ENCODE results near the gene MRPL53. TPM values are rescaled to one million over a fixed set of nuclear protein-coding genes. Genes with fewer than 3 reads are reported as not detected.

Gene MRPL53
- total and polyA plus RNA-seq, 2 of the 13 experiments (the other 11 are each of a cell fraction or from before 2014, with no cell fraction given) = 34.3 to 51.9 TPM

DNA sequence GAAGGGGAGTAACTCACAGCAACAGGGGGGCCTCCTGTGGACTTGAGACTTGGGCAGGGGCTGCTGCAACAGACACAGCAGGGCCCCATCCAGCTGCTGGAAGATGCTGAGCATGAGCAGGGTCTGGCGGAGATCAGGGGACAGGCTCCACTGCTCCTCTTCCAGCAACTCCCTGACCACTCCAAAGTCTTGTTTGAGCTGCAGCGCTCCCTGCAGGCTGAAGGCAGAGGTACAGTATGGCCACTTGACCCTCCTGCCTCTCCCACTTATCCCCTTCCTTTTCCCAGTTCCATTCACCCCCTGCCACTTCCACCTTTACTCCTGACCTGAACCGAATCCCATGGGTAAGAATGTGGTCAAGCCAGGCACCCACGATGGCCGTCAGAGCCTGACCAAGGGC lies 2.4 kb upstream of the MRPL53 start:
- DNase-seq (ENCODE audit: low spot score) = no peak
- ChIA-PET CTCF (ENCODE audit: low intra/inter-chr PET ratio, low total read pairs) (no interaction called here), POLR2A (interaction anchor here (0.6 to 20.6 kb wide), 8 partner anchors 7 to 55 kb away, joined by 3 to 795 read pairs (median 5); partner anchors contain the start of genes CCDC142, HTRA2, INO80B and LBX2)
- ATAC-seq = no peak
- no peak overlapping the region for H3K4me2 ChIP-seq (ENCODE audit: low read depth, low read length)
- intact Hi-C loops (cut with micrococcal nuclease; ENCODE audit: unreplicated experiment) = no loop called here
- in situ Hi-C loops (cut with HindIII; ENCODE audit: extremely low pct_ligation_motif_present, low pct_unique_long_range_greater_than_20kb) = no loop called here
- peaks cover 7 to 23% of the 10 kb centered on the region in 2 experiments for H3K36me3 ChIP-seq (replicated peaks in 1 of 2; ENCODE audit: control insufficient read depth in 1 of 2, insufficient read depth in 2 of 2, low read length in 2 of 2)
- peaks cover 16% of the 10 kb centered on the region for H3K79me2 ChIP-seq (ENCODE audit: insufficient read depth, low read length)
- no peak overlapping the region for H3K4me3 ChIP-seq (replicated peaks in 1 of 3; ENCODE audit: insufficient read depth in 1 of 3, low read depth in 2 of 3, low read length in 3 of 3)
- no peaks in the 10 kb centered on the region; a peak in 1 of 5 replicates for H3K27me3 ChIP-seq (ENCODE audit: control insufficient read depth in 1 of 2, insufficient read depth in 2 of 2, low read length in 2 of 2)
- H3K27ac ChIP-seq (ENCODE audit: extremely low read length, insufficient read depth, low read length) = no peak overlapping the region
- H4K20me1 ChIP-seq (ENCODE audit: insufficient read depth, low read length) = no peaks in the 10 kb centered on the region
- H2AFZ ChIP-seq (ENCODE audit: low read length) = no peak overlapping the region
- no peak overlapping the region for H3K9ac ChIP-seq (ENCODE audit: insufficient read depth, low read depth, low read length)
- FAIRE-seq = no peak
- no peaks in the 10 kb centered on the region for H3K9me3 ChIP-seq (ENCODE audit: low read length)
- no TSS peak for BruUV-seq (replicated peaks)
- WGBS (ENCODE audit: low lambda C conversion rate) = 92% methylated on average over 4 of the region's 5 CpGs
- peaks cover 56% of the 10 kb centered on the region for H3K4me1 ChIP-seq (ENCODE audit: insufficient read depth, low read length)
- TF ChIP-seq REST (IDR thresholded peaks at IDR 0.05; ENCODE audit: borderline replicate concordance in 1 of 2, low read depth in 1 of 2, low read length in 2 of 2) = no peak
- TF ChIP-seq MAFK (conservative IDR thresholded peaks at IDR 0.05 in 1 of 2, IDR thresholded peaks at IDR 0.05 in 1 of 2; ENCODE audit: low read length in 2 of 2) = no peak
- no peak for TF ChIP-seq KDM1A (CRISPR knock-in tag; IDR thresholded peaks at IDR 0.05)
- peak; percentile 40 for TF ChIP-seq STAG1 (CRISPR knock-in tag; IDR thresholded peaks at IDR 0.05)
- TF ChIP-seq SMC3 (IDR thresholded peaks at IDR 0.05; ENCODE audit: low read length) = peak; percentile 31; the same call in 1 of the 2 replicates
- TF ChIP-seq AGO2 (optimal IDR thresholded peaks at IDR 0.05; ENCODE audit: low read depth, low read length) = peak; percentile 49
- no peak for TF ChIP-seq ZNF142 (CRISPR knock-in tag; IDR thresholded peaks at IDR 0.05)
- TF ChIP-seq ETV6 (CRISPR knock-in tag; conservative IDR thresholded peaks at IDR 0.05) = no peak
- no peak for TF ChIP-seq HNRNPLL (IDR thresholded peaks at IDR 0.05; ENCODE audit: low read depth, low read length, poor library complexity, severe bottlenecking)
- TF ChIP-seq ZNF382 (CRISPR knock-in tag; IDR thresholded peaks at IDR 0.05; ENCODE audit: borderline replicate concordance) = no peak
- TF ChIP-seq RAD51 (IDR thresholded peaks at IDR 0.05; ENCODE audit: borderline replicate concordance) = no peak
- TF ChIP-seq ZNF883 (CRISPR knock-in tag; IDR thresholded peaks at IDR 0.05; ENCODE audit: not compliant biosample characterization) = no peak
- no peak for TF ChIP-seq SIN3A (IDR thresholded peaks at IDR 0.05; ENCODE audit: borderline replicate concordance, low read depth, low read length)
- no peak for TF ChIP-seq PHF5A (CRISPR knock-in tag; IDR thresholded peaks at IDR 0.05; ENCODE audit: low read depth, unreplicated experiment)
- TF ChIP-seq BRCA1 (CRISPR knock-in tag; IDR thresholded peaks at IDR 0.05) = no peak

All from HepG2 (cell line).